ENCODE results near the gene SLC6A8. TPM values are rescaled to one million over a fixed set of nuclear protein-coding genes. Genes with fewer than 3 reads are reported as not detected.

SLC6A8 gene
- total RNA-seq, 1 donor, result 19.5 TPM

DNA sequence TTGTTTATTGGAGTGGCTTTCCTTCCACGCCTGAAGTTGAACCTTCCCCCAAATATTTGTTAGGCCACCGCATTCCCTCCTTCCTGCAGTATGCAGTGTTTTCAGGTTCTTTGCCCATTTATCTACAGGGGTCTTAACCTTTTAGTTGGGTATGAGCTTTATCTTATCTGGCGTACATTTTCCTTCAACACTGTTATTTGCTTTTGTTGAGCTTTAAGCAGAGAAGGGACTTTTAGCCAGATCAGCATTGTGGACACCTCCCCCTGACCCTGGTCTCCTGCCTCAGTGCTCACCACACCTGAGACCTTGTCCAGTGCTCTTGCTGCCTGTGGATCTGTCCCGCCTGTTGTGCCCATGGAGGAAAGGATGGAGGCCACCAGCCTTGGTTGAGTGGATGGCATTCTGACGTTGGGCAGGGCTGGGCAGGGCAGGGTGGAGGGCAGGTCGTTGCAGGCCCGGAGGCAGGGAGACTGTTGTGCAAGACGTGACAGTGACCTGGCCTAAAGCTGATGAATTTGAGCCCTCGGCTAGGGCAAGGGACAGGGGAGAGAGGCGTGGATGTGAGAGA lies 41.7 kb upstream of the SLC6A8 start:
- Histone ChIP-seq H3K79me2 (ENCODE audit: insufficient read depth, low read length) (no peaks in the 10 kb centered on the region), H3K4me3 (ENCODE audit: insufficient read depth, low read length) (no peak overlapping the region), H3K27me3 (ENCODE audit: insufficient read depth, low read length) (peaks cover 35% of the 10 kb centered on the region), H3K4me1 (ENCODE audit: insufficient read depth, low read length) (no peaks in the 10 kb centered on the region), H3K4me2 (ENCODE audit: insufficient read depth, low read length) (no peak overlapping the region), H3K9me3 (ENCODE audit: low read depth, low read length) (no peaks in the 10 kb centered on the region), H2AFZ (ENCODE audit: low read length) (no peak overlapping the region), H4K20me1 (ENCODE audit: insufficient read depth, low read length) (no peaks in the 10 kb centered on the region), H3K27ac (ENCODE audit: low read depth, low read length) (no peak overlapping the region), H3K36me3 (ENCODE audit: insufficient read depth, low read length) (no peaks in the 10 kb centered on the region)
- DNase-seq (ENCODE audit: insufficient read length, low spot score, missing footprints), result peak; percentile 57
- TF ChIP-seq, protein P1, sequence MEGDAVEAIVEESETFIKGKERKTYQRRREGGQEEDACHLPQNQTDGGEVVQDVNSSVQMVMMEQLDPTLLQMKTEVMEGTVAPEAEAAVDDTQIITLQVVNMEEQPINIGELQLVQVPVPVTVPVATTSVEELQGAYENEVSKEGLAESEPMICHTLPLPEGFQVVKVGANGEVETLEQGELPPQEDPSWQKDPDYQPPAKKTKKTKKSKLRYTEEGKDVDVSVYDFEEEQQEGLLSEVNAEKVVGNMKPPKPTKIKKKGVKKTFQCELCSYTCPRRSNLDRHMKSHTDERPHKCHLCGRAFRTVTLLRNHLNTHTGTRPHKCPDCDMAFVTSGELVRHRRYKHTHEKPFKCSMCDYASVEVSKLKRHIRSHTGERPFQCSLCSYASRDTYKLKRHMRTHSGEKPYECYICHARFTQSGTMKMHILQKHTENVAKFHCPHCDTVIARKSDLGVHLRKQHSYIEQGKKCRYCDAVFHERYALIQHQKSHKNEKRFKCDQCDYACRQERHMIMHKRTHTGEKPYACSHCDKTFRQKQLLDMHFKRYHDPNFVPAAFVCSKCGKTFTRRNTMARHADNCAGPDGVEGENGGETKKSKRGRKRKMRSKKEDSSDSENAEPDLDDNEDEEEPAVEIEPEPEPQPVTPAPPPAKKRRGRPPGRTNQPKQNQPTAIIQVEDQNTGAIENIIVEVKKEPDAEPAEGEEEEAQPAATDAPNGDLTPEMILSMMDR (IDR thresholded peaks at IDR 0.05; ENCODE audit: extremely low read depth, low read depth, low read length), result no peak

- Histone ChIP-seq H3K79me2 (ENCODE audit: insufficient read depth, low read length) (no peaks in the 10 kb centered on the region), H3K27ac (ENCODE audit: low read depth, low read length) (no peak within 1 kb of the TSS), H3K4me2 (ENCODE audit: insufficient read depth, low read length) (no peak within 1 kb of the TSS), H3K36me3 (ENCODE audit: insufficient read depth, low read length) (no peaks in the 10 kb centered on the region), H3K27me3 (ENCODE audit: insufficient read depth, low read length) (peaks cover 35% of the 10 kb centered on the region), H4K20me1 (ENCODE audit: insufficient read depth, low read length) (no peaks in the 10 kb centered on the region), H3K4me1 (ENCODE audit: insufficient read depth, low read length) (no peaks in the 10 kb centered on the region), H3K9me3 (ENCODE audit: low read depth, low read length) (no peaks in the 10 kb centered on the region), H3K4me3 (ENCODE audit: insufficient read depth, low read length) (no peak within 1 kb of the TSS), H2AFZ (ENCODE audit: low read length) (no peak within 1 kb of the TSS)
- TF ChIP-seq, protein P1 (IDR thresholded peaks at IDR 0.05; ENCODE audit: extremely low read depth, low read depth, low read length), result no peak
- DNase-seq (ENCODE audit: insufficient read length, low spot score, missing footprints), result peak; percentile 94
These were observed 40.9 kb upstream of the SLC6A8 start, which contains the start of gene DUSP9 for GRCh38 chrX:153646620-153647373. Gene DUSP9 (plus strand): TSS chrX:153647203. CDS start chrX:153647954, 751 bp downstream.

GRCh38 chrX:153647461-153648357 lies 40.0 kb upstream of the SLC6A8 start:
- Histone ChIP-seq H3K4me1 (ENCODE audit: insufficient read depth, low read length) (no peaks in the 10 kb centered on the region), H3K36me3 (ENCODE audit: insufficient read depth, low read length) (no peaks in the 10 kb centered on the region), H3K79me2 (ENCODE audit: insufficient read depth, low read length) (no peaks in the 10 kb centered on the region), H3K4me3 (ENCODE audit: insufficient read depth, low read length) (no peak overlapping the region), H3K27ac (ENCODE audit: low read depth, low read length) (no peak overlapping the region), H2AFZ (ENCODE audit: low read length) (no peak overlapping the region), H3K9me3 (ENCODE audit: low read depth, low read length) (no peaks in the 10 kb centered on the region), H3K27me3 (ENCODE audit: insufficient read depth, low read length) (peaks cover 34% of the 10 kb centered on the region), H3K4me2 (ENCODE audit: insufficient read depth, low read length) (no peak overlapping the region), H4K20me1 (ENCODE audit: insufficient read depth, low read length) (no peaks in the 10 kb centered on the region)
- TF ChIP-seq, protein P1 (IDR thresholded peaks at IDR 0.05; ENCODE audit: extremely low read depth, low read depth, low read length), result no peak
- peak; percentile 81 for DNase-seq (ENCODE audit: insufficient read length, low spot score, missing footprints)

Measured in osteoblast (primary cell).